GM19467 (cell line): ENCODE measurements around the gene ZNF664.
A peak's percentile ranks its signal among the peaks of the same experiment; 100 is the strongest.

Experiments used
- ATAC-seq: cut with Tn5 transposase; IDR thresholded peaks from one replicate; pipeline ENCODE4 v1.9.1; 2021; ENCODE audit warnings: mild to moderate bottlenecking, moderate library complexity; ENCODE audit not compliant: unreplicated experiment

ZNF664 gene

GRCh38 chr12:123972457-123973401 lies at the start of gene ZNF664, which contains the start of gene CCDC92:
TSS of gene ZNF664 (plus strand) at chr12:123973215. CDS start at chr12:124012145, 38,930 bp downstream.
TSS of gene CCDC92 (minus strand) at chr12:123972831. CDS start at chr12:123944305, 28,526 bp downstream.
- ATAC-seq = peak; percentile 81

GRCh38 chr12:123923927-123924326 lies 49.1 kb upstream of the ZNF664 start:
- ATAC-seq = no peak

GRCh38 chr12:123924539-123924938 lies 48.5 kb upstream of the ZNF664 start:
- no peak for ATAC-seq

GRCh38 chr12:123928274-123928865 lies 44.6 kb upstream of the ZNF664 start:
- ATAC-seq = no peak

GRCh38 chr12:123928897-123929296 lies 44.1 kb upstream of the ZNF664 start:
- ATAC-seq = no peak

GRCh38 chr12:123929946-123930583 lies 43.0 kb upstream of the ZNF664 start:
- no peak for ATAC-seq

- ATAC-seq = no peak
Observed at GRCh38 chr12:123931686-123932321, 41.2 kb upstream of the ZNF664 start.

- no peak for ATAC-seq
Observed at GRCh38 chr12:123933214-123933613, 39.8 kb upstream of the ZNF664 start.

GRCh38 chr12:123934016-123934620 lies 38.9 kb upstream of the ZNF664 start:
- no peak for ATAC-seq

- ATAC-seq = no peak
Observed at GRCh38 chr12:123934829-123935228, 38.2 kb upstream of the ZNF664 start.

GRCh38 chr12:123935956-123936355 lies 37.1 kb upstream of the ZNF664 start:
- no peak for ATAC-seq

GRCh38 chr12:123936471-123936870 lies 36.5 kb upstream of the ZNF664 start:
- ATAC-seq = no peak

- ATAC-seq = no peak
Observed at GRCh38 chr12:123936956-123937706, 35.9 kb upstream of the ZNF664 start.

GRCh38 chr12:123937707-123938591 lies 35.1 kb upstream of the ZNF664 start:
- no peak for ATAC-seq

GRCh38 chr12:123938679-123939480 lies 34.1 kb upstream of the ZNF664 start:
- ATAC-seq = no peak

GRCh38 chr12:123939716-123940626 lies 33.0 kb upstream of the ZNF664 start:
- ATAC-seq = no peak

GRCh38 chr12:123940627-123940966 lies 32.4 kb upstream of the ZNF664 start:
- ATAC-seq = no peak
